ENCODE measurements around the gene PCBP3. TPM values are rescaled to one million over a fixed set of nuclear protein-coding genes. Genes with fewer than 3 reads are reported as not detected.

Gene PCBP3
- total and polyA plus RNA-seq, 10 of the 15 experiments (the other 5 are each of a cell fraction or from before 2014, with no cell fraction given): 0.09 to 1.3 (median 0.46) TPM; not detected in 3

GRCh38 chr21:45699966-45700365 is 56.4 kb downstream of the PCBP3 start:
- RAD21 ChIA-PET (ENCODE audit: unreplicated experiment): no interaction called here

More at GRCh38 chr21:45699966-45700365, 56.4 kb downstream of the PCBP3 start:
- TF ChIP-seq BCL11A (IDR thresholded peaks at IDR 0.05; ENCODE audit: low read depth, low read length) (no peak), IRF4 (IDR thresholded peaks at IDR 0.05; ENCODE audit: low read depth, low read length) (no peak), HDAC6 (IDR thresholded peaks at IDR 0.05; ENCODE audit: unreplicated experiment) (no peak)
- TF ChIP-seq, protein P1, sequence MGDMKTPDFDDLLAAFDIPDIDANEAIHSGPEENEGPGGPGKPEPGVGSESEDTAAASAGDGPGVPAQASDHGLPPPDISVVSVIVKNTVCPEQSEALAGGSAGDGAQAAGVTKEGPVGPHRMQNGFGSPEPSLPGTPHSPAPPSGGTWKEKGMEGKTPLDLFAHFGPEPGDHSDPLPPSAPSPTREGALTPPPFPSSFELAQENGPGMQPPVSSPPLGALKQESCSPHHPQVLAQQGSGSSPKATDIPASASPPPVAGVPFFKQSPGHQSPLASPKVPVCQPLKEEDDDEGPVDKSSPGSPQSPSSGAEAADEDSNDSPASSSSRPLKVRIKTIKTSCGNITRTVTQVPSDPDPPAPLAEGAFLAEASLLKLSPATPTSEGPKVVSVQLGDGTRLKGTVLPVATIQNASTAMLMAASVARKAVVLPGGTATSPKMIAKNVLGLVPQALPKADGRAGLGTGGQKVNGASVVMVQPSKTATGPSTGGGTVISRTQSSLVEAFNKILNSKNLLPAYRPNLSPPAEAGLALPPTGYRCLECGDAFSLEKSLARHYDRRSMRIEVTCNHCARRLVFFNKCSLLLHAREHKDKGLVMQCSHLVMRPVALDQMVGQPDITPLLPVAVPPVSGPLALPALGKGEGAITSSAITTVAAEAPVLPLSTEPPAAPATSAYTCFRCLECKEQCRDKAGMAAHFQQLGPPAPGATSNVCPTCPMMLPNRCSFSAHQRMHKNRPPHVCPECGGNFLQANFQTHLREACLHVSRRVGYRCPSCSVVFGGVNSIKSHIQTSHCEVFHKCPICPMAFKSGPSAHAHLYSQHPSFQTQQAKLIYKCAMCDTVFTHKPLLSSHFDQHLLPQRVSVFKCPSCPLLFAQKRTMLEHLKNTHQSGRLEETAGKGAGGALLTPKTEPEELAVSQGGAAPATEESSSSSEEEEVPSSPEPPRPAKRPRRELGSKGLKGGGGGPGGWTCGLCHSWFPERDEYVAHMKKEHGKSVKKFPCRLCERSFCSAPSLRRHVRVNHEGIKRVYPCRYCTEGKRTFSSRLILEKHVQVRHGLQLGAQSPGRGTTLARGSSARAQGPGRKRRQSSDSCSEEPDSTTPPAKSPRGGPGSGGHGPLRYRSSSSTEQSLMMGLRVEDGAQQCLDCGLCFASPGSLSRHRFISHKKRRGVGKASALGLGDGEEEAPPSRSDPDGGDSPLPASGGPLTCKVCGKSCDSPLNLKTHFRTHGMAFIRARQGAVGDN (IDR thresholded peaks at IDR 0.05): no peak
- POLR2A ChIA-PET: interaction anchor here (0.6 kb wide), 1 partner anchor 43 kb away, joined by 4 read pairs; no protein-coding TSS in a partner anchor
- no peaks in the 10 kb centered on the region for H3K79me2 ChIP-seq (ENCODE audit: control insufficient read depth, insufficient read depth, low read length)
- no peak for FAIRE-seq
- ATAC-seq: no peak
- intact Hi-C loops (cut with micrococcal nuclease; ENCODE audit: unreplicated experiment) (no loop called here), in situ Hi-C loops (cut with MboI) (no loop called here)
- no peak overlapping the region for H2AFZ ChIP-seq (ENCODE audit: control insufficient read depth, low read depth, low read length)
- no peak overlapping the region for H3K4me3 ChIP-seq
- no peak overlapping the region for H3K9ac ChIP-seq (ENCODE audit: control insufficient read depth, insufficient read depth, low read length)
- CTCF ChIA-PET: no interaction called here
- SMC1A ChIA-PET (ENCODE audit: uncharacterized antibody, unreplicated experiment): interaction anchor here (1.7 kb wide), 1 partner anchor 10 kb away, joined by 4 read pairs; no protein-coding TSS in a partner anchor
- no peaks in the 10 kb centered on the region for H4K20me1 ChIP-seq (ENCODE audit: control insufficient read depth, insufficient read depth)
- peaks cover 2% of the 10 kb centered on the region; the same call in 1 of the 3 replicates for H3K9me3 ChIP-seq (replicated peaks; ENCODE audit: control insufficient read depth, insufficient read depth, low read length)
- no peak overlapping the region for H3K4me2 ChIP-seq (ENCODE audit: control insufficient read depth, insufficient read depth)
- no peak overlapping the region for H3K27ac ChIP-seq (ENCODE audit: control insufficient read depth, insufficient read depth)
- BruUV-seq (replicated peaks): no TSS peak
- H3K4me1 ChIP-seq (ENCODE audit: control insufficient read depth, insufficient read depth, low read length): no peaks in the 10 kb centered on the region
- 100% methylated on average over 1 of the region's 1 CpG for WGBS (ENCODE audit: insufficient coverage, insufficient replicate concordance, low lambda C conversion rate, missing lambda C conversion rate)
- DNase-seq (ENCODE audit: low read depth, low spot score): no peak
- no peaks in the 10 kb centered on the region for H3K36me3 ChIP-seq (ENCODE audit: control insufficient read depth in 2 of 2, insufficient read depth in 2 of 2, low read length in 1 of 2)
- H3K27me3 ChIP-seq (replicated peaks in 1 of 2; ENCODE audit: control insufficient read depth in 2 of 2, insufficient read depth in 2 of 2, low read length in 1 of 2): no peaks in the 10 kb centered on the region

Data from GM12878 (cell line).